Spleen (tissue), 11 donors: ENCODE measurements around the gene DNAJC30. TPM values are rescaled to one million over a fixed set of nuclear protein-coding genes. Genes with fewer than 3 reads are reported as not detected.
A peak's percentile ranks its signal among the peaks of the same experiment; 100 is the strongest.
"Not testable (repeated sequence)": the region's sequence is repeated elsewhere in the genome, so short reads cannot be mapped to it uniquely, and the experiment has no call there.

ENCODE experiments used
- DNase-seq: peaks from one replicate; pipeline ENCODE4 v3.0.0-alpha.2; 2020
- H3K27ac ChIP-seq, 8 donors: fragments of 200-600 bp; sonication (generic) in 7 of 8; 1 replicate in 4 of 8; 2 replicates in 4 of 8; pipeline versions ENCODE4 v1.5.0 to v1.8.0; 2016 to 2021; ENCODE audit warnings: inconsistent platforms in 4 of 8, mild to moderate bottlenecking in 4 of 8, moderate library complexity in 1 of 8
- H3K27me3 ChIP-seq, 7 donors: fragments of 200-600 bp; sonication (generic) in 6 of 7; replicated peaks in 1 of 7; 1 replicate in 4 of 7; 2 replicates in 3 of 7; pipeline versions ENCODE4 v1.5.0 to v1.8.0; 2016 to 2021; ENCODE audit warnings: inconsistent platforms in 3 of 7, mild to moderate bottlenecking in 1 of 7
- H3K36me3 ChIP-seq, 6 donors: fragments of 200-600 bp; sonication (generic) in 5 of 6; 1 replicate in 4 of 6; 2 replicates in 2 of 6; pipeline versions ENCODE4 v1.5.0 to v1.8.0; 2016 to 2021; ENCODE audit warnings: inconsistent platforms in 2 of 6
- H3K4me1 ChIP-seq, 6 donors: fragments of 200-600 bp; sonication (generic) in 5 of 6; 1 replicate in 3 of 6; 2 replicates in 3 of 6; pipeline versions ENCODE4 v1.5.0 to v1.8.0; 2016 to 2021; ENCODE audit warnings: inconsistent platforms in 3 of 6
- H3K4me3 ChIP-seq, 8 donors: fragments of 200-600 bp; sonication (generic) in 7 of 8; 1 replicate in 4 of 8; 2 replicates in 4 of 8; pipeline versions ENCODE4 v1.5.0 to v1.8.0; 2016 to 2021; ENCODE audit warnings: inconsistent platforms in 4 of 8, mild to moderate bottlenecking in 4 of 8, moderate library complexity in 2 of 8
- H3K9me3 ChIP-seq, 8 donors: fragments of 200-600 bp; sonication (generic) in 7 of 8; 1 replicate in 4 of 8; 2 replicates in 4 of 8; pipeline versions ENCODE4 v1.5.0 to v1.8.0; 2016 to 2021; ENCODE audit warnings: inconsistent platforms in 4 of 8
- POLR2A ChIP-seq, 3 donors: fragments of 450-650 bp; IDR thresholded peaks; one replicate each; pipeline ENCODE4 v1.5.1; 2017; ENCODE audit warnings: antibody characterized with exemption in 3 of 3, mild to moderate bottlenecking in 1 of 3
- POLR2AphosphoS5 ChIP-seq, 3 donors: sonication (generic); formaldehyde crosslinking; IDR thresholded peaks; one replicate each; pipeline ENCODE4 v1.5.1; 2017; ENCODE audit warnings: antibody characterized with exemption in 3 of 3
- WGBS, 5 donors: extraction: QIAGEN DNeasy Blood & Tissue Kit in 3 of 5; methylation state at CpG; one replicate each; pipeline versions ENCODE4 v1.1.5 to v1.1.7; 2013 to 2018; 5-methylcytosine and 5-hydroxymethylcytosine counted together
- intact Hi-C: fragments of 100-400 bp; cut with DNase I; formaldehyde crosslinking; loops from one replicate; pipeline ENCODE4 v1.15.0; 2023; ENCODE audit warnings: low total_unique reads
- polyA plus RNA-seq, 3 donors: library from polyadenylated mRNA; stranded (reverse); fragments of 200-250 nt; gene quantifications; one replicate each; pipeline ENCODE4 v1.2.1, GENCODE V29; 2013
- total RNA-seq, 7 donors: library from RNA; depleted of rRNA in 3 of 7; stranded (reverse); fragments of >200 nt in 3 of 7; fragmentation: NEBNext Ultra II Directional in 4 of 7; extraction: Animal tissue kit (Norgen Biotek cat#: 25700) in 4 of 7; gene quantifications; one replicate each; pipeline versions ENCODE4 v1.1.0 to v1.2.1, GENCODE V29; 2016 to 2021
- TF ChIP-seq, protein P1 (sequence below), 11 experiments: fragments of 200-600 bp in 7 of 11; fragments of 450-650 bp in 4 of 11; sonication (generic) in 4 of 11; IDR thresholded peaks in 8 of 11; conservative IDR thresholded peaks in 3 of 11; 1 replicate in 7 of 11; 2 replicates in 4 of 11; pipeline versions ENCODE4 v1.4.0 to v1.8.0; 2016 to 2021; ENCODE audit warnings: antibody characterized with exemption in 11 of 11, inconsistent platforms in 4 of 11, mild to moderate bottlenecking in 1 of 11
- donor health status: healthy with polysubstance abuse.
- donor health status: DM: no; HTN: no; CAD: no; lungs with moderate emphysema.
- donor health status: DM: no; HTN: no; CAD: no.
- donor health status: Bipolar disorder and iron deficiency.
- donor health status: healthy.
- donor health status: DM: no; HTN: no; CAD: no.
- donor health status: DM: yes; HTN: yes; CAD: no.

The DNAJC30 gene
- total and polyA plus RNA-seq, 10 donors: 5.6 to 12.7 (median 8.7) TPM

DNA sequence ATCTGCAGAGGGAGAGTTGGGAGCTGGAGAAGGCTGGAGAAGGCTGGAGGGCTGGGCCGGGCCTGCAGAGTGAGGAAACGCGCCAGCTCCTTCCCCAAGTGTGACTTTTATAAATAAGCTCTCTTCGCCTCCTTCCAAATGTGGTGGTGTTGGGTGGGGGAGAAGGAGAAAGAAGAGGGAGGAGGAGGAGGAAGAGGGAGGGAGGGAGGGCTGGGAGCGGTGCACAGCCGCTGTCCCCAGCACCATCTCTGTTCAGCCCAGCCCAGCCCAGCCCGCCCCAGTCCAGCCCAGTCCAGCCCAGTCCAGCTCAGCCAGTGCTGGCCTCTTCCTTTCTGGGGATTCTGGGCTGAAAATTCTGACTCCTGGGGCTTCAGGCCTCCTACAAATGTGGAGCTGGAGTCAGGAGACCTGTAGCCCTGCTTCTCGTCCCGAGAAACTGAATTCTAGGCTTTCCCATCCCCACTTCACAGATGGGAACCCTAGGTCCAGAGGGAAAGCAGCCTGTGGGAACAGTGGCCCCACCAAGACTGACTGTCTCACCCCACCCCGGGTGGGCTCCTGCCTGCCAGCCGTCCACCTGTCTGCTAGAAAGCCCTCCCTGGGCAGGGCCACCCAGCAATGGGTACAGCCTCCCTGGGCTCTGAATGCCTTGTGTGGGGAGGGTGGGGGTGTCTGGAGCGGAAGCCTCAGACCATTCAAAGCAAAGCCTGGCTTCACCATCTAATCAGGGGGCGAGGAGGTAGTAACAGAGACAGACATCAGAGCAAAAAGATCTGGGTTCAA, 34.0 kb upstream of the DNAJC30 start:
- 62 to 73% (median 67%) methylated on average over 13 of the region's 13 CpGs for WGBS, 5 donors
- no peak for TF ChIP-seq POLR2A (IDR thresholded peaks at IDR 0.05)
- Histone ChIP-seq H3K27me3 (peaks cover 0 to 73% (median 8%) of the 10 kb centered on the region in 7 donors), H3K36me3 (peaks cover 0 to 7% (median 0%) of the 10 kb centered on the region in 6 donors), H3K4me1 (peaks cover 12 to 48% (median 27%) of the 10 kb centered on the region in 6 donors), H3K27ac (peak overlapping the region in 2 of 8 donors; percentile 18 to 32), H3K9me3 (no peaks in the 10 kb centered on the region), H3K4me3 (peak overlapping the region in 1 of 8 donors; percentile 96)
- DNase-seq: no peak
- intact Hi-C loops: no loop called here

DNA sequence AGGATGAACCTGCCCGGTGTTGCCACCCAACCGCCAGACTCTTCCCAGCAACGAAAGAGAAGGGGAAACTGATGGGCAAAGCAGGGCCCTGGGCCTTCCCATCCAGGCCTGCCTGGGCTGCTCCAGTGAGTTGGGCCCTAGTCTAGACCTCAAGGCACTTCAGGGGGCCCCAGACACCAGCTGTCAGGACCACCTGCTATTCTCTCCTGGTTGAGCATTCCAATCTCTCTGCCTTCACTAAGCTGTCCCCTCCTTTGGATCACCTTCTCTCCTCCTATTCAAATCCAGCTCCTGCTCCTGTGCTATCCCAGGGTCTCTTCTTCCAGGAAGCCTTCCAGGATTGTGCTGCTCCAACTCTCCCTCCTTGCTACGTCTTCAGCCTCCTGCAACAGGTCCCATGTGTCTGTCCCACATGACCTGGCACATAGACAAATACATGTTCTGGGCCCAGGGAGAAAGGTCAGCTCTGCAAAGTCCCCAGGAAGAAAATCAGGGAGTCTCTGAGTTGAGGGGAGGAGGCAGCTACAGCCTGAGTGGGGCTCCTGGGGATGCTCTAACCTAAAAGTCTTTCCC, 33.2 kb upstream of the DNAJC30 start:
- Histone ChIP-seq H3K4me1 (peaks cover 12 to 48% (median 27%) of the 10 kb centered on the region in 6 donors), H3K27me3 (peaks cover 0 to 69% (median 8%) of the 10 kb centered on the region in 7 donors), H3K4me3 (no peak overlapping the region), H3K27ac (no peak overlapping the region), H3K36me3 (peaks cover 0 to 7% (median 0%) of the 10 kb centered on the region in 6 donors), H3K9me3 (no peaks in the 10 kb centered on the region)
- TF ChIP-seq POLR2AphosphoS5 (IDR thresholded peaks at IDR 0.05): no peak
- TF ChIP-seq, protein P1, sequence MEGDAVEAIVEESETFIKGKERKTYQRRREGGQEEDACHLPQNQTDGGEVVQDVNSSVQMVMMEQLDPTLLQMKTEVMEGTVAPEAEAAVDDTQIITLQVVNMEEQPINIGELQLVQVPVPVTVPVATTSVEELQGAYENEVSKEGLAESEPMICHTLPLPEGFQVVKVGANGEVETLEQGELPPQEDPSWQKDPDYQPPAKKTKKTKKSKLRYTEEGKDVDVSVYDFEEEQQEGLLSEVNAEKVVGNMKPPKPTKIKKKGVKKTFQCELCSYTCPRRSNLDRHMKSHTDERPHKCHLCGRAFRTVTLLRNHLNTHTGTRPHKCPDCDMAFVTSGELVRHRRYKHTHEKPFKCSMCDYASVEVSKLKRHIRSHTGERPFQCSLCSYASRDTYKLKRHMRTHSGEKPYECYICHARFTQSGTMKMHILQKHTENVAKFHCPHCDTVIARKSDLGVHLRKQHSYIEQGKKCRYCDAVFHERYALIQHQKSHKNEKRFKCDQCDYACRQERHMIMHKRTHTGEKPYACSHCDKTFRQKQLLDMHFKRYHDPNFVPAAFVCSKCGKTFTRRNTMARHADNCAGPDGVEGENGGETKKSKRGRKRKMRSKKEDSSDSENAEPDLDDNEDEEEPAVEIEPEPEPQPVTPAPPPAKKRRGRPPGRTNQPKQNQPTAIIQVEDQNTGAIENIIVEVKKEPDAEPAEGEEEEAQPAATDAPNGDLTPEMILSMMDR (IDR thresholded peaks at IDR 0.05 in 8 of 11, conservative IDR thresholded peaks at IDR 0.05 in 3 of 11): no peak
- TF ChIP-seq POLR2A (IDR thresholded peaks at IDR 0.05): no peak
- intact Hi-C loops: no loop called here
- DNase-seq: no peak
- 57 to 76% (median 68%) methylated on average over 1 to 4 of the region's 4 CpGs for WGBS, 5 donors

DNA sequence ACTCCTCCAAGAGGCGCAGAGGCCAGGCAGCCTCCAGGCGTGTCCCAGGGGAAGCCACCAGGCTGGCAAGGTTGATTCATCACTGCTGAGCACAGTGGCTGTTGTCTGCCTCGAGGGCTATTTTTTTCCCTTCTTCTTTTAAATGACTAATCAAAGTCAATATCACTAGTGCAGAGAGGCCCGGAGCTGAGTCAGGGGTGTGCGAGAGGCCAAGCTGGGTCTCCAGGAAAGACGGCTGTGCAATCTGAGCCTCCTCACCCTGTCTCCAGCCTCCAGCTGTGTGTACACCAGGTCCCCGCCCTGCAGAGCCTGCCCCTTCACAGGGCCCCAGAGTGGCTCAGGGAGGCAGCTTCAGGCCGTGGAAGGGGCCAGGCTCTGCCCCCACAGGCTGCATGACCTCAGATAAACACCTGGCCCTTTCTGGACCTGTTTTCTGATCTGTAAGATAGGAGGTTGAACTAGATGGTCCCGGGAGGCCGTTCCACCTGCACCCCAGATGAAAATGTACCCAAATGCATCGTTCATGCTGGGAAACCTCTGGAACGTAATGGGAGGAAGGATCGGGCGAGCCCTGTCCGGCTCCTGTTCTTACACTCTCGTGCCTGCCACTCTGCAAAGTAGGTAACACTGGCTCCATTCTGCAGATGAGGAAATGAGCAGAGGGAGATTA, 32.5 kb upstream of the DNAJC30 start:
- Histone ChIP-seq H3K36me3 (peaks cover 0 to 7% (median 0%) of the 10 kb centered on the region in 6 donors), H3K4me3 (no peak overlapping the region), H3K27me3 (peaks cover 0 to 66% (median 8%) of the 10 kb centered on the region in 7 donors), H3K4me1 (peaks cover 12 to 48% (median 27%) of the 10 kb centered on the region in 6 donors), H3K27ac (no peak overlapping the region), H3K9me3 (no peaks in the 10 kb centered on the region)
- WGBS, 5 donors: 48 to 68% (median 57%) methylated on average over 15 to 16 of the region's 16 CpGs
- intact Hi-C loops: no loop called here
- no peak for DNase-seq
- TF ChIP-seq, protein P1 (IDR thresholded peaks at IDR 0.05 in 8 of 11, conservative IDR thresholded peaks at IDR 0.05 in 3 of 11): no peak
- TF ChIP-seq POLR2AphosphoS5 (IDR thresholded peaks at IDR 0.05) (no peak), POLR2A (IDR thresholded peaks at IDR 0.05) (no peak)

DNA sequence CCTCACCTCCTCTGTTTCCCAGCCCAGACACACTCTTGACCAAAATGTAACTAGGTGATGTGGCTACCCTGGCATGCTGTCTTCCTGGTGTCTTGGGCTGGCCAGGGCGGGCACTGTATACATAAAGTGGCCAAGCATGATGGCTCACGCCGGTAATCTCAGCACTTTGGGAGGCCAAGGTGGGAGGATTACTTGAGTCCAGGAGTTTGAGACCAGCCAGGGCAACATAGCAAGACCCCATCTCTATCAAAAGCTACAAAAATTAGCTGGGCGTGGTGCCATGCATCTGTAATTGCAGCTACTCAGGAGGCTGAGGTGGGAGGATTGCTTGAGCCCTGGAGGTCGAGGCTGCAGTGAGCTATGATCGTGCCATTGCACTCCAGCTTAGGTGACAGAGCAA, 30.1 kb upstream of the DNAJC30 start:
- intact Hi-C loops, H3K9me3 ChIP-seq, H3K4me3 ChIP-seq, DNase-seq, H3K27ac ChIP-seq, H3K36me3 ChIP-seq: not testable (repeated sequence)
- Histone ChIP-seq H3K4me1 (peaks cover 5 to 31% (median 15%) of the 10 kb centered on the region in 6 donors), H3K27me3 (peaks cover 0 to 46% (median 1%) of the 10 kb centered on the region in 7 donors)
- WGBS, 5 donors: 84 to 94% (median 91%) methylated on average over 6 of the region's 6 CpGs
